WERI-Rb-1 (cell line): ENCODE data around the gene BCAT1.

ENCODE experiments used
- DNase-seq: peaks from one replicate; pipeline ENCODE4 v3.0.0-alpha.2; 2020
- H3K27ac ChIP-seq: fragments of 250-450 bp; sonication (Bioruptor Pico); 2 replicates; pipeline ENCODE4 v1.5.1; 2020; ENCODE audit warnings: mild to moderate bottlenecking, moderate library complexity
- H3K27me3 ChIP-seq: fragments of 250-450 bp; sonication (Bioruptor Pico); 2 replicates; pipeline ENCODE4 v1.5.1; 2021; ENCODE audit warnings: mild to moderate bottlenecking, low read depth, moderate library complexity; ENCODE audit not compliant: insufficient read depth, severe bottlenecking
- H3K36me3 ChIP-seq: fragments of 250-450 bp; sonication (Bioruptor Pico); 2 replicates; pipeline ENCODE4 v1.5.1; 2020; ENCODE audit warnings: mild to moderate bottlenecking, moderate library complexity
- H3K4me3 ChIP-seq: 2 replicates; pipeline ENCODE4 v1.5.1; 2011; ENCODE audit warnings: low read depth, mild to moderate bottlenecking, control low read depth, low read length
- H3K9me3 ChIP-seq: fragments of 250-450 bp; sonication (Bioruptor Pico); 2 replicates; pipeline ENCODE4 v1.5.1; 2021; ENCODE audit warnings: mild to moderate bottlenecking, moderate library complexity; ENCODE audit not compliant: severe bottlenecking
- TF ChIP-seq, protein P1 (sequence below): IDR thresholded peaks from 2 replicates; pipeline ENCODE4 v1.5.1; 2011; ENCODE audit warnings: low read depth, mild to moderate bottlenecking, control low read depth, inconsistent platforms, low read length

BCAT1 gene

DNA sequence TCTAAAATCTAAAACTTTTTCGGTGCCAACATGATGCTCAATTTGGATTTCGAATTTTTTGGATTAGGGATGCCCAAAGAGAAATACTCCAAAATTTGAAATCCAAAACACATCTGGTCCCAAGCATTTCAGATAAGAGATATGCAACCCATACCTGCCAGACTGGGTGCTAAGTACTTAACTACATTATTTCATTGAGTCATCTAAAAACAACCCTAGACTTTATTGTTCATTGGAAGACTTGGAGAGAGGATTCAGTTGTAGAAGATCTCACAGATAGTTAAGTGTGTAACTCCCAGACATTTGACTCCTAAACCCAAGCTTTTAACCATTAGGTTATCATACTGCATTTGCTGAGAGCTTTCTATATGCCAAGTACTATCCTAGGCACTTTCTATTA is 102.2 kb downstream of the BCAT1 start:
- Histone ChIP-seq H3K27me3 (no peaks in the 10 kb centered on the region), H3K27ac (no peak overlapping the region), H3K4me3 (no peak overlapping the region), H3K36me3 (no peaks in the 10 kb centered on the region), H3K9me3 (no peaks in the 10 kb centered on the region)
- TF ChIP-seq, protein P1, sequence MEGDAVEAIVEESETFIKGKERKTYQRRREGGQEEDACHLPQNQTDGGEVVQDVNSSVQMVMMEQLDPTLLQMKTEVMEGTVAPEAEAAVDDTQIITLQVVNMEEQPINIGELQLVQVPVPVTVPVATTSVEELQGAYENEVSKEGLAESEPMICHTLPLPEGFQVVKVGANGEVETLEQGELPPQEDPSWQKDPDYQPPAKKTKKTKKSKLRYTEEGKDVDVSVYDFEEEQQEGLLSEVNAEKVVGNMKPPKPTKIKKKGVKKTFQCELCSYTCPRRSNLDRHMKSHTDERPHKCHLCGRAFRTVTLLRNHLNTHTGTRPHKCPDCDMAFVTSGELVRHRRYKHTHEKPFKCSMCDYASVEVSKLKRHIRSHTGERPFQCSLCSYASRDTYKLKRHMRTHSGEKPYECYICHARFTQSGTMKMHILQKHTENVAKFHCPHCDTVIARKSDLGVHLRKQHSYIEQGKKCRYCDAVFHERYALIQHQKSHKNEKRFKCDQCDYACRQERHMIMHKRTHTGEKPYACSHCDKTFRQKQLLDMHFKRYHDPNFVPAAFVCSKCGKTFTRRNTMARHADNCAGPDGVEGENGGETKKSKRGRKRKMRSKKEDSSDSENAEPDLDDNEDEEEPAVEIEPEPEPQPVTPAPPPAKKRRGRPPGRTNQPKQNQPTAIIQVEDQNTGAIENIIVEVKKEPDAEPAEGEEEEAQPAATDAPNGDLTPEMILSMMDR, result no peak
- DNase-seq, result no peak

DNA sequence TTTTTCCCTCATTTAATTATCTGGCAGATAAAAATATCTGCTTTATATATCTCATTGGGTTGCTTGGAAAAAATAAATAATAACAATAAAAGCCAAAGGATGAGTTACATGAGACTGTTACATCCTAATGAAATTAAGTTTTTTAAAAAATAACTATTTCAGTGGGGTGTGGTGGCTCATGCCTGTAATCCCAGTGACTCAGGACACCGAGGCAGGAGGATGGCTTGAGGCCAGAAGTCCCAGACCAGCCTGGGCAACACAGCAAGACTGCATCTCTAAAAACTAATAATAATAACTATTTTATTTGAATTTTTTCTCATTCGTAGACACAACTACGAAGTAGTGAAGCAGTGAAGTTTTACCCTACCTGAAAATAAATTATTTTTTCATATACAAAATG is 103.3 kb downstream of the BCAT1 start:
- TF ChIP-seq, protein P1, result no peak
- no peaks in the 10 kb centered on the region for H3K9me3 ChIP-seq
- H3K27me3 ChIP-seq, result no peaks in the 10 kb centered on the region
- no peak overlapping the region for H3K27ac ChIP-seq
- no peaks in the 10 kb centered on the region for H3K36me3 ChIP-seq
- H3K4me3 ChIP-seq, result no peak overlapping the region
- no peak for DNase-seq

DNA sequence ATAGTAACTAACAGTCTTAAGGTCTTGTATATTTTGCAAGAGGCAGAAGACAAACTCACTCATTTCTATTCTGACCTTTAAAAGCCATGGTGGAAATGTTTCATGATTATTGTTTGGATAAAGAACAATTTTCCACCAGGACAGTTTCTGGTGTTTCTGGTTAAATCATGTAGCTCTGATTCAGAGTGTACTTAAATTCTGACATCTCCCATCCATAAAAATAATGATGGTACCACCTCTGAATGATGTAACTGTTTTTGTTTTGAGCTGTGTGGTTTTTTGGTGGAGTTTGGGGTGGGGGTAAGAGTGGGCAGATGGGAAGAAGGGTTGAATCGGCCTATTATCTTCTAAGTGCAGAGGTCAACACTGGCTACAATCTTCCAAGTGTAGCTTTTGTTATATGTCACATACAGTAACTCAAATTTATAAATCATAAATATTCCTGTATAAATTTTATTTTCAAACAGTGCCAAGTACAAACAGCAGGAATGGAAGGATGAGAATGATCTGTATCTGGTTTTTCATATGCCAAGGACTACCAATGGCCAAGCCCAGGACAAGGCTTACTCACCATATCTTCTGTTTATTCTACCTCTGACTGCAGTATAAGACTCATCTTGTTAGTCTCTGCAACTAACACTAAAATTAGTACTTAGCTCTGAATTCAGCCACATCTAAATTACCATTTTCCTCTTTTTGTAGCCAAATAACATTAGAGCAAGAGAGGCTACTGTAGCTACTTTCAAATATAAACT is 108.7 kb downstream of the BCAT1 start:
- no peak overlapping the region for H3K27ac ChIP-seq
- no peaks in the 10 kb centered on the region for H3K36me3 ChIP-seq
- TF ChIP-seq, protein P1, result no peak

DNA sequence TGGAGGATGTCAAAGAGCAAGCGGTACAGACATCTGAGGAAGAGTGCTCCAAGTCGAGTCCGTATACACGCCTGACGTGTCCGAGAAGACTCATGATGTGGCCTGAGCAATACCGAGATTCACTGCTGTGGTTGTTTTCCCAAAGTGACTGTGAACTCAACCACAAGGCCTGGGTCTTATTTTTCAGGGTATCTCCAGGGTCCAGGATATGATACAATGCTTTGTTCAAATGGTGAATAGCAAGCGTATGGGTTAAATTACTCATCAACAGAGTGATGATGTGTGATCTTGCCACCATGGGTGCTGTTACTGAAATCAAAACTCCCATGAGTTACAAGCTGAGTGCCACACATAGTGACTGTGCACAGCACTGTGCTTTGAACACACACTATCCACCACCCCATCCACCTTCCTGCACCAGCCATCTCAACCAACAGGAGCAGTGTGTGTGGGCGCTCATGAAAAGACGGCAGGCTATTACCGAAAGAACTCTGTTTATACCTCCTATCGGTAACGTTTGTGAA is 109.6 kb downstream of the BCAT1 start:
- Histone ChIP-seq H3K9me3 (no peaks in the 10 kb centered on the region), H3K27me3 (no peaks in the 10 kb centered on the region), H3K4me3 (no peak overlapping the region), H3K27ac (no peak overlapping the region), H3K36me3 (no peaks in the 10 kb centered on the region)
- TF ChIP-seq, protein P1, result no peak
- no peak for DNase-seq

More for the DNA sequence above, 108.7 kb downstream of the BCAT1 start:
- no peaks in the 10 kb centered on the region for H3K27me3 ChIP-seq
- no peaks in the 10 kb centered on the region for H3K9me3 ChIP-seq
- H3K4me3 ChIP-seq, result no peak overlapping the region
- DNase-seq, result no peak

DNA sequence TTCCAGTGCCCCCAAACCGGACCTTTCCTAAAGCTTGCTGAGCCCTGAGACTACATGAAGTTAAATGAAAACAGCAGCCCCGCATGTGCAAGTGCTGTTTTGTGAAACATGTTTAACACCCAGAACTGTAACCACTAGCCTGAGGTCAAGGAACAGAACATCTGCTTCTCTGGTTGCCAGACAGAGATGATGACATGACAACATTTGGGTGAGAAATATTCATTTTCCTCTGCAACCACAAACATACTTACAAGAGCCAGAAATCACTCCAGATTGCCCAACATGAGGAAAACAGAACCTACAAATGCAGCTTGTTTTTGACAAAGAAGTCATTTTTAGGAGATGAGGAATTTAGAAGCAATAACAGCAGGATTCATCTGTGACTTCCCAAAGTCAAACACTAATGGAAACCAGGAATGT is 110.4 kb downstream of the BCAT1 start:
- no peak overlapping the region for H3K4me3 ChIP-seq
- no peak overlapping the region for H3K27ac ChIP-seq
- TF ChIP-seq, protein P1, result no peak
- DNase-seq, result no peak
- no peaks in the 10 kb centered on the region for H3K27me3 ChIP-seq
- no peaks in the 10 kb centered on the region for H3K36me3 ChIP-seq
- no peaks in the 10 kb centered on the region for H3K9me3 ChIP-seq

DNA sequence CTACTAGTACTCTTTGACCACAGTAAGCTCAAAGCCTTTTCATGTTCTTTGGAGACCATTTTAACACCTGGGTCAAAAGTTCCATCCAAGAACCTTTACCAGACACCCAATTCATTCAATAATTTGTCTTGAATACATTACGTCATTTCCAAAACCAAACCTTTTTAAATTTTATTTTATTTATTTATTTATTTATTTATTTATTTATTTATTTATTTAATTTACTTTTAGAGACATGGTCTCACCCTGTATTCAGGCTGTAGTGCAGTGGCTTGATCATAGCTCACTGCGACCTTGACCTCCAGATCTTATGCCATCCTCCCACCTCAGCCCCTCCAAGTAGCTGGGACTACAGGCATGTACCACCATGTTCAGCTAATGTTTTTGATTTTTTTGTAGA is 113.5 kb downstream of the BCAT1 start:
- Histone ChIP-seq H3K27me3 (no peaks in the 10 kb centered on the region), H3K27ac (no peak overlapping the region), H3K9me3 (no peaks in the 10 kb centered on the region), H3K4me3 (no peak overlapping the region), H3K36me3 (no peaks in the 10 kb centered on the region)
- TF ChIP-seq, protein P1, result no peak
- DNase-seq, result no peak
